ENCODE data around the gene RAF1.

Gene RAF1

GRCh38 chr3:12593473-12593872, 70.4 kb downstream of the RAF1 start:
- DNase-seq (ENCODE audit: low read depth in 2 of 2) = no peak

- DNase-seq (ENCODE audit: low read depth in 2 of 2) = no peak
Observed at GRCh38 chr3:12591997-12592715, 71.8 kb downstream of the RAF1 start.

- DNase-seq (ENCODE audit: low read depth in 2 of 2) = no peak
Observed at GRCh38 chr3:12591456-12591855, 72.5 kb downstream of the RAF1 start.

- no peak for DNase-seq (ENCODE audit: low read depth in 2 of 2)
Observed at GRCh38 chr3:12590096-12590495, 73.8 kb downstream of the RAF1 start.

- DNase-seq (ENCODE audit: low read depth in 2 of 2) = no peak
Observed at GRCh38 chr3:12588039-12589009, 75.6 kb downstream of the RAF1 start.

GRCh38 chr3:12586403-12586802, 77.5 kb downstream of the RAF1 start:
- no peak for DNase-seq (ENCODE audit: low read depth in 2 of 2)

GRCh38 chr3:12585970-12586369, 77.9 kb downstream of the RAF1 start:
- DNase-seq (ENCODE audit: low read depth in 2 of 2) = no peak

- no peak for DNase-seq (ENCODE audit: low read depth in 2 of 2)
Observed at GRCh38 chr3:12585181-12585580, 78.7 kb downstream of the RAF1 start.

GRCh38 chr3:12584083-12584482, 79.8 kb downstream of the RAF1 start:
- DNase-seq (ENCODE audit: low read depth in 2 of 2) = no peak

- DNase-seq (ENCODE audit: low read depth in 2 of 2) = no peak
Observed at GRCh38 chr3:12583280-12583679, 80.6 kb downstream of the RAF1 start.

GRCh38 chr3:12582730-12583129, 81.2 kb downstream of the RAF1 start:
- DNase-seq (ENCODE audit: low read depth in 2 of 2) = no peak

- DNase-seq (ENCODE audit: low read depth in 2 of 2) = no peak
Observed at GRCh38 chr3:12579905-12580304, 84.0 kb downstream of the RAF1 start.

GRCh38 chr3:12579456-12579855, 84.5 kb downstream of the RAF1 start:
- DNase-seq (ENCODE audit: low read depth in 2 of 2) = no peak

GRCh38 chr3:12578742-12579141, 85.2 kb downstream of the RAF1 start:
- DNase-seq (ENCODE audit: low read depth in 2 of 2) = no peak

GRCh38 chr3:12577379-12577778, 86.5 kb downstream of the RAF1 start:
- no peak for DNase-seq (ENCODE audit: low read depth in 2 of 2)

- DNase-seq (ENCODE audit: low read depth in 2 of 2) = no peak
Observed at GRCh38 chr3:12574661-12575060, 89.3 kb downstream of the RAF1 start.

GRCh38 chr3:12574131-12574530, 89.8 kb downstream of the RAF1 start:
- no peak for DNase-seq (ENCODE audit: low read depth in 2 of 2)

GRCh38 chr3:12571986-12572385, 91.9 kb downstream of the RAF1 start:
- no peak for DNase-seq (ENCODE audit: low read depth in 2 of 2)

- no peak for DNase-seq (ENCODE audit: low read depth in 2 of 2)
Observed at GRCh38 chr3:12569836-12570235, 94.1 kb downstream of the RAF1 start.

GRCh38 chr3:12568747-12569146, 95.2 kb downstream of the RAF1 start:
- no peak for DNase-seq (ENCODE audit: low read depth in 2 of 2)

- no peak for DNase-seq (ENCODE audit: low read depth in 2 of 2)
Observed at GRCh38 chr3:12566976-12567375, 96.9 kb downstream of the RAF1 start.

- no peak for DNase-seq (ENCODE audit: low read depth in 2 of 2)
Observed at GRCh38 chr3:12562451-12562850, 101.5 kb downstream of the RAF1 start.

GRCh38 chr3:12561397-12561796, 102.5 kb downstream of the RAF1 start:
- DNase-seq (ENCODE audit: low read depth in 2 of 2) = no peak

Measured in activated CD4-positive, alpha-beta T cell treated with anti-CD3 and anti-CD28 coated beads for 24 hours (primary cell).